Activated CD8-positive, alpha-beta T cell treated with anti-CD3 and anti-CD28 coated beads, Interleukin-2, amount 10 ng/mL, durations not matched to agents 7 days and 5 days (primary cell): ENCODE data around the gene NOL11. TPM values are rescaled to one million over a fixed set of nuclear protein-coding genes. Genes with fewer than 3 reads are reported as not detected.
A peak's percentile ranks its signal among the peaks of the same experiment; 100 is the strongest.

Experiments used
- ATAC-seq: fragments of 150-1000 bp; cut with Tn5 transposase; one replicate; pipeline ENCODE4 v1.10.0; 2021; ENCODE audit warnings: moderate library complexity
- CTCF ChIA-PET: fragments of 350-600 bp; sonication (Branson Sonifier 250); formaldehyde crosslinking; loops from one replicate; lab custom pipeline; 2021; ENCODE audit warnings: antibody characterized with exemption; lab: Charles Lee
- POLR2A ChIA-PET: fragments of 350-600 bp; sonication (Branson Sonifier 250); formaldehyde crosslinking; loops from one replicate; lab custom pipeline; 2021; ENCODE audit warnings: antibody characterized with exemption; lab: Charles Lee
- DNase-seq: peaks from one replicate; pipeline ENCODE4 v3.0.0-alpha.2; 2020
- H3K27ac Mint-ChIP-seq: one replicate; pipeline ENCODE4 v1.8.0; 2021; ENCODE audit warnings: mild to moderate bottlenecking, mixed read lengths
- H3K27me3 Mint-ChIP-seq: one replicate; pipeline ENCODE4 v1.8.0; 2021; ENCODE audit warnings: low read depth, mixed read lengths
- H3K36me3 Mint-ChIP-seq: one replicate; pipeline ENCODE4 v1.8.0; 2021; ENCODE audit warnings: low read depth, mixed read lengths
- H3K4me1 Mint-ChIP-seq: one replicate; pipeline ENCODE4 v1.8.0; 2021; ENCODE audit warnings: low read depth, mixed read lengths
- H3K4me3 Mint-ChIP-seq: one replicate; pipeline ENCODE4 v1.8.0; 2021; ENCODE audit warnings: mild to moderate bottlenecking, mixed read lengths
- H3K9me3 Mint-ChIP-seq: one replicate; pipeline ENCODE4 v1.8.0; 2022; ENCODE audit warnings: mixed read lengths; ENCODE audit not compliant: insufficient read depth
- total RNA-seq, 2 experiments: library from RNA; stranded (reverse); gene quantifications; one replicate each; pipeline ENCODE4 v1.2.3, GENCODE V29; 2021

Gene NOL11
- 10 to 100 TPM; 54.0 to 55.6 TPM for total RNA-seq

- ChIA-PET POLR2A (interaction anchor here (0.5 to 2.2 kb wide), 23 partner anchors 8 to 358 kb away, joined by 3 to 11 read pairs (median 4); partner anchors contain the start of genes BPTF and PSMD12), CTCF (interaction anchor here (0.6 to 2.0 kb wide), 18 partner anchors 9 to 1356 kb away, joined by 3 to 13 read pairs (median 4); partner anchors contain the start of gene BPTF)
- H3K4me1 Mint-ChIP-seq = peaks cover 39% of the 10 kb centered on the region
- DNase-seq (peak; percentile 99), ATAC-seq (peak; percentile 97)
- H3K9me3 Mint-ChIP-seq = no peaks in the 10 kb centered on the region
- H3K27ac Mint-ChIP-seq = peak within 1 kb of the TSS; percentile 97
- H3K27me3 Mint-ChIP-seq = no peaks in the 10 kb centered on the region
- peak within 1 kb of the TSS; percentile 96 for H3K4me3 Mint-ChIP-seq
- peaks cover 22% of the 10 kb centered on the region for H3K36me3 Mint-ChIP-seq
Measured at GRCh38 chr17:67717624-67718324, at the start of gene NOL11. NOL11 (plus strand) TSS chr17:67717936; CDS start chr17:67717948, 12 bp downstream.

GRCh38 chr17:67671493-67671892 is 46.2 kb upstream of the NOL11 start:
- ChIA-PET CTCF (interaction anchor here (1.2 to 1.7 kb wide), 2 partner anchors 297 to 311 kb away, joined by 4 to 6 read pairs; no protein-coding TSS in a partner anchor), POLR2A (no interaction called here)
- Mint-ChIP-seq H3K36me3 (peaks cover 25% of the 10 kb centered on the region), H3K4me3 (no peak overlapping the region), H3K27me3 (no peaks in the 10 kb centered on the region), H3K27ac (no peak overlapping the region), H3K4me1 (no peaks in the 10 kb centered on the region), H3K9me3 (no peaks in the 10 kb centered on the region)
- no peak for ATAC-seq
- DNase-seq = no peak

GRCh38 chr17:67672592-67673335 is 45.0 kb upstream of the NOL11 start:
- Mint-ChIP-seq H3K4me3 (no peak overlapping the region), H3K27me3 (no peaks in the 10 kb centered on the region), H3K4me1 (no peaks in the 10 kb centered on the region), H3K27ac (no peak overlapping the region), H3K36me3 (peaks cover 25% of the 10 kb centered on the region), H3K9me3 (no peaks in the 10 kb centered on the region)
- ATAC-seq (no peak), DNase-seq (no peak)
- ChIA-PET CTCF (no interaction called here), POLR2A (no interaction called here)

- H3K4me1 Mint-ChIP-seq = no peaks in the 10 kb centered on the region
- POLR2A ChIA-PET = no interaction called here
- H3K9me3 Mint-ChIP-seq = no peaks in the 10 kb centered on the region
- CTCF ChIA-PET = no interaction called here
- ATAC-seq (no peak), DNase-seq (no peak)
- H3K36me3 Mint-ChIP-seq = peaks cover 27% of the 10 kb centered on the region
- H3K27ac Mint-ChIP-seq = no peak overlapping the region
- no peak overlapping the region for H3K4me3 Mint-ChIP-seq
- no peaks in the 10 kb centered on the region for H3K27me3 Mint-ChIP-seq
Measured at GRCh38 chr17:67675481-67675880, 42.3 kb upstream of the NOL11 start.

- Mint-ChIP-seq H3K27ac (no peak overlapping the region), H3K9me3 (no peaks in the 10 kb centered on the region), H3K36me3 (peaks cover 31% of the 10 kb centered on the region), H3K4me3 (no peak overlapping the region), H3K27me3 (no peaks in the 10 kb centered on the region), H3K4me1 (peaks cover 2% of the 10 kb centered on the region)
- CTCF ChIA-PET = no interaction called here
- ATAC-seq (no peak), DNase-seq (no peak)
- POLR2A ChIA-PET = no interaction called here
Measured at GRCh38 chr17:67676305-67676704, 41.4 kb upstream of the NOL11 start.

- ATAC-seq = no peak
- no peak overlapping the region for H3K4me3 Mint-ChIP-seq
- peaks cover 2% of the 10 kb centered on the region for H3K4me1 Mint-ChIP-seq
- DNase-seq = no peak
- POLR2A ChIA-PET = no interaction called here
- CTCF ChIA-PET = interaction anchor here (1.4 kb wide), 1 partner anchor 300 kb away, joined by 3 read pairs; no protein-coding TSS in a partner anchor
- no peaks in the 10 kb centered on the region for H3K9me3 Mint-ChIP-seq
- no peaks in the 10 kb centered on the region for H3K27me3 Mint-ChIP-seq
- H3K27ac Mint-ChIP-seq = no peak overlapping the region
- peaks cover 26% of the 10 kb centered on the region for H3K36me3 Mint-ChIP-seq
Measured at GRCh38 chr17:67678414-67678813, 39.3 kb upstream of the NOL11 start.

- H3K4me1 Mint-ChIP-seq = peaks cover 2% of the 10 kb centered on the region
- ChIA-PET CTCF (no interaction called here), POLR2A (no interaction called here)
- H3K9me3 Mint-ChIP-seq = no peaks in the 10 kb centered on the region
- H3K4me3 Mint-ChIP-seq = no peak overlapping the region
- ATAC-seq (no peak), DNase-seq (no peak)
- H3K36me3 Mint-ChIP-seq = peaks cover 25% of the 10 kb centered on the region
- no peak overlapping the region for H3K27ac Mint-ChIP-seq
- no peaks in the 10 kb centered on the region for H3K27me3 Mint-ChIP-seq
Measured at GRCh38 chr17:67679225-67679624, 38.5 kb upstream of the NOL11 start.

GRCh38 chr17:67679721-67680120 is 38.0 kb upstream of the NOL11 start:
- Mint-ChIP-seq H3K27me3 (no peaks in the 10 kb centered on the region), H3K27ac (no peak overlapping the region), H3K4me3 (no peak overlapping the region), H3K9me3 (no peaks in the 10 kb centered on the region), H3K4me1 (peaks cover 2% of the 10 kb centered on the region), H3K36me3 (peaks cover 25% of the 10 kb centered on the region)
- ATAC-seq (no peak), DNase-seq (no peak)
- ChIA-PET POLR2A (no interaction called here), CTCF (interaction anchor here (1.2 kb wide), 1 partner anchor 10 kb away, joined by 3 read pairs; no protein-coding TSS in a partner anchor)

- H3K4me1 Mint-ChIP-seq = peaks cover 2% of the 10 kb centered on the region
- no peak overlapping the region for H3K4me3 Mint-ChIP-seq
- ChIA-PET CTCF (interaction anchor here (1.2 to 2.4 kb wide), 2 partner anchors 9 to 306 kb away, joined by 3 to 9 read pairs; no protein-coding TSS in a partner anchor), POLR2A (no interaction called here)
- no peaks in the 10 kb centered on the region for H3K27me3 Mint-ChIP-seq
- H3K36me3 Mint-ChIP-seq = peaks cover 26% of the 10 kb centered on the region
- H3K27ac Mint-ChIP-seq = no peak overlapping the region
- H3K9me3 Mint-ChIP-seq = no peaks in the 10 kb centered on the region
- ATAC-seq (no peak), DNase-seq (no peak)
Measured at GRCh38 chr17:67680445-67681224, 37.1 kb upstream of the NOL11 start.

GRCh38 chr17:67682196-67682595 is 35.5 kb upstream of the NOL11 start:
- CTCF ChIA-PET = interaction anchor here (2.4 kb wide), 1 partner anchor 307 kb away, joined by 9 read pairs; no protein-coding TSS in a partner anchor

GRCh38 chr17:67685351-67685750 is 32.4 kb upstream of the NOL11 start:
- no peak for ATAC-seq
- Mint-ChIP-seq H3K4me1 (peaks cover 7% of the 10 kb centered on the region), H3K27ac (no peak overlapping the region), H3K9me3 (no peaks in the 10 kb centered on the region), H3K4me3 (no peak overlapping the region), H3K27me3 (no peaks in the 10 kb centered on the region), H3K36me3 (peaks cover 22% of the 10 kb centered on the region)
- POLR2A ChIA-PET = interaction anchor here (0.6 kb wide), 1 partner anchor 307 kb away, joined by 3 read pairs; no protein-coding TSS in a partner anchor
- CTCF ChIA-PET = interaction anchor here (1.0 kb wide), 2 partner anchors 307 to 310 kb away, joined by 3 read pairs; no protein-coding TSS in a partner anchor
- DNase-seq = no peak

More at GRCh38 chr17:67682196-67682595, 35.5 kb upstream of the NOL11 start:
- ATAC-seq = no peak
- Mint-ChIP-seq H3K9me3 (no peaks in the 10 kb centered on the region), H3K4me3 (no peak overlapping the region), H3K27ac (no peak overlapping the region), H3K27me3 (no peaks in the 10 kb centered on the region), H3K36me3 (peaks cover 29% of the 10 kb centered on the region), H3K4me1 (peaks cover 2% of the 10 kb centered on the region)
- no peak for DNase-seq
- POLR2A ChIA-PET = no interaction called here
